Glutamatergic neuron (in vitro differentiated cells): ENCODE results near the gene TMED5. TPM values are rescaled to one million over a fixed set of nuclear protein-coding genes. Genes with fewer than 3 reads are reported as not detected.

ENCODE experiments used
- DNase-seq: peaks from one replicate; pipeline ENCODE4 v3.0.0; 2022
- H3K27ac Mint-ChIP-seq: one replicate; pipeline ENCODE4 v1.8.0; 2020; ENCODE audit warnings: mild to moderate bottlenecking, mixed read lengths, inconsistent platforms; ENCODE audit not compliant: unreplicated experiment
- H3K27me3 Mint-ChIP-seq: one replicate; pipeline ENCODE4 v1.8.0; 2020; ENCODE audit warnings: mild to moderate bottlenecking, moderate library complexity, mixed read lengths, inconsistent platforms; ENCODE audit not compliant: unreplicated experiment
- H3K36me3 Mint-ChIP-seq: one replicate; pipeline ENCODE4 v1.8.0; 2020; ENCODE audit warnings: mild to moderate bottlenecking, mixed read lengths, inconsistent platforms; ENCODE audit not compliant: unreplicated experiment
- H3K4me1 Mint-ChIP-seq: one replicate; pipeline ENCODE4 v1.8.0; 2020; ENCODE audit warnings: mild to moderate bottlenecking, low read depth, mixed read lengths, inconsistent platforms; ENCODE audit not compliant: unreplicated experiment
- H3K4me3 Mint-ChIP-seq: one replicate; pipeline ENCODE4 v1.8.0; 2020; ENCODE audit warnings: mild to moderate bottlenecking, mixed read lengths, inconsistent platforms; ENCODE audit not compliant: unreplicated experiment
- H3K9me3 Mint-ChIP-seq: one replicate; pipeline ENCODE4 v1.8.0; 2020; ENCODE audit warnings: mild to moderate bottlenecking, moderate library complexity, mixed read lengths, inconsistent platforms; ENCODE audit not compliant: unreplicated experiment
- total RNA-seq: library from RNA; stranded (reverse); fragmentation: NEBNext Ultra II Directional; extraction: Animal tissue kit (Norgen Biotek cat#: 25700); gene quantifications from one replicate; pipeline ENCODE4 v1.2.1, GENCODE V29; 2021; ENCODE audit not compliant: unreplicated experiment
- TF ChIP-seq, protein P1 (sequence below): fragments of 200-600 bp; sonication (generic); IDR thresholded peaks from one replicate; pipeline ENCODE4 v1.5.0; 2021; ENCODE audit not compliant: partially characterized antibody, unreplicated experiment

The TMED5 gene
- total RNA-seq, 1 donor from 2014 or later, result 24.2 TPM

GRCh38 chr1:93129507-93130099, 50.6 kb downstream of the TMED5 start:
- Mint-ChIP-seq H3K4me3 (no peak overlapping the region), H3K27me3 (no peaks in the 10 kb centered on the region), H3K27ac (no peak overlapping the region), H3K4me1 (no peaks in the 10 kb centered on the region), H3K36me3 (no peaks in the 10 kb centered on the region), H3K9me3 (no peaks in the 10 kb centered on the region)
- TF ChIP-seq, protein P1, sequence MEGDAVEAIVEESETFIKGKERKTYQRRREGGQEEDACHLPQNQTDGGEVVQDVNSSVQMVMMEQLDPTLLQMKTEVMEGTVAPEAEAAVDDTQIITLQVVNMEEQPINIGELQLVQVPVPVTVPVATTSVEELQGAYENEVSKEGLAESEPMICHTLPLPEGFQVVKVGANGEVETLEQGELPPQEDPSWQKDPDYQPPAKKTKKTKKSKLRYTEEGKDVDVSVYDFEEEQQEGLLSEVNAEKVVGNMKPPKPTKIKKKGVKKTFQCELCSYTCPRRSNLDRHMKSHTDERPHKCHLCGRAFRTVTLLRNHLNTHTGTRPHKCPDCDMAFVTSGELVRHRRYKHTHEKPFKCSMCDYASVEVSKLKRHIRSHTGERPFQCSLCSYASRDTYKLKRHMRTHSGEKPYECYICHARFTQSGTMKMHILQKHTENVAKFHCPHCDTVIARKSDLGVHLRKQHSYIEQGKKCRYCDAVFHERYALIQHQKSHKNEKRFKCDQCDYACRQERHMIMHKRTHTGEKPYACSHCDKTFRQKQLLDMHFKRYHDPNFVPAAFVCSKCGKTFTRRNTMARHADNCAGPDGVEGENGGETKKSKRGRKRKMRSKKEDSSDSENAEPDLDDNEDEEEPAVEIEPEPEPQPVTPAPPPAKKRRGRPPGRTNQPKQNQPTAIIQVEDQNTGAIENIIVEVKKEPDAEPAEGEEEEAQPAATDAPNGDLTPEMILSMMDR, result no peak
- no peak for DNase-seq

DNA sequence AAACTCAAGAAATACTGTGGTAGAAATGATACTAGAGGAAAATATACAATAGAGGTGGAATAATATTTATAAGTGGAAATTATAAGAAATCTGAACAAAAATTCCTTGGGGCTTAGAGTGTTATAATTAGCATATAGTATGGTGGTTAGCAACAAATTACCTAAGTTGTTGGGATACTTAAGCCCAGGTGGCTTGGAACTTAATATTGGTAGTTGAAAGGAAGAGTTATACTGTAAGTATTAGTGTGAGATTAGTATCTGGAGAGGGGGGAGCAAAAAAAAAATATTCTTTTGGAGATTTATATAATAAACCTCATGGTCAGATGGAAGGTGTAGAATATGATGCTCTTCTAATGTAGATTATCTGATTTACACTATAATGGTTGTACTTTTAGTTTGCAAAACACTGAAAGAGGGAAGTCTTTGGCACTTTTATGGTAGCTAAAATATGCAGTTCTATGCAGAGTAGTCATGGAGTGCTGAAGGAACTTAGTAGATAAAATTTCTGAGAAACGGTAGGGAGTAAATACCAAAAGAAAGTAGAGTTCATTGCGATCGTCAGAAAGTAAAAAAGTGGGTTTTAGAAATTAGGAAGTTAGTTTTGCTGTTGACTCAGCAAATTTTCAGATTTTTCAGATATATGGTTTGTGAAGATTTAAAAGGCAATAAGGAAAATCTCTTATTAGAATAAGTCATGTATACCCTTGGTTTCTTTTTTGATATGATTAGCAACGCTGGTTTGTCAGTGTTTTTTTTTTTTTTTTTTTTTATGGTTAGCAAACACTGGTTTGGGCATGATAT, 55.5 kb downstream of the TMED5 start:
- H3K27ac Mint-ChIP-seq, result no peak overlapping the region
- DNase-seq, result no peak

GRCh38 chr1:93123201-93123783, 56.9 kb downstream of the TMED5 start:
- Mint-ChIP-seq H3K4me3 (no peak overlapping the region), H3K27me3 (no peaks in the 10 kb centered on the region), H3K4me1 (peaks cover 1% of the 10 kb centered on the region), H3K36me3 (no peaks in the 10 kb centered on the region), H3K27ac (no peak overlapping the region), H3K9me3 (no peaks in the 10 kb centered on the region)
- DNase-seq, result no peak
- TF ChIP-seq, protein P1, result no peak

More for the DNA sequence above, 55.5 kb downstream of the TMED5 start:
- TF ChIP-seq, protein P1, result no peak
- H3K4me3 Mint-ChIP-seq, result no peak overlapping the region
- H3K27me3 Mint-ChIP-seq, result no peaks in the 10 kb centered on the region
- H3K4me1 Mint-ChIP-seq, result peaks cover 1% of the 10 kb centered on the region
- H3K36me3 Mint-ChIP-seq, result no peaks in the 10 kb centered on the region
- no peaks in the 10 kb centered on the region for H3K9me3 Mint-ChIP-seq

- H3K36me3 Mint-ChIP-seq, result peaks cover 4% of the 10 kb centered on the region
- TF ChIP-seq, protein P1, result no peak
- H3K4me3 Mint-ChIP-seq, result no peak overlapping the region
- no peak for DNase-seq
- H3K4me1 Mint-ChIP-seq, result peaks cover 1% of the 10 kb centered on the region
- no peak overlapping the region for H3K27ac Mint-ChIP-seq
- no peaks in the 10 kb centered on the region for H3K27me3 Mint-ChIP-seq
- no peaks in the 10 kb centered on the region for H3K9me3 Mint-ChIP-seq
These were observed 59.6 kb downstream of the TMED5 start for GRCh38 chr1:93120614-93121013.

DNA sequence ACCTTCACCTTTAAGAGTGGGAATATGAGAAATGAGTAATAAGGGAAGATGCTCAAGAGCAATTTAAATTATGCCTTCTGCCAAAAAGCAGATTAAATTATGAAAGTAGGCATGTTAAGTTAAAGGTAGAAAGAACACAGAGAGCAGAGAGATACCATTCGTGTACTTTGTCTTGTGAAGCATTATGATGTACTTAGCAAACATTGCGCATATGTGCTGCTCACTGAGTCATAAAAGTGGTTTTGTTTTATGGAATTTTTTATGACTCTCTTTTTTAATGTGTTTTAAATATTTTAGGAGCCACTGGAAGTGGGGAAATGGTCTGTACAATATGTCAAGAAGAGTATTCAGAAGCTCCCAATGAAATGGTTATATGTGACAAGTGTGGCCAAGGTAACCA, 65.8 kb downstream of the TMED5 start:
- H3K4me1 Mint-ChIP-seq, result peaks cover 5% of the 10 kb centered on the region
- H3K27ac Mint-ChIP-seq, result no peak overlapping the region
- H3K27me3 Mint-ChIP-seq, result peaks cover 3% of the 10 kb centered on the region
- H3K36me3 Mint-ChIP-seq, result peaks cover 4% of the 10 kb centered on the region
- peaks cover 2% of the 10 kb centered on the region for H3K9me3 Mint-ChIP-seq
- TF ChIP-seq, protein P1, result no peak
- H3K4me3 Mint-ChIP-seq, result no peak overlapping the region
- no peak for DNase-seq
